ENCODE measurements around the gene PPT2. TPM values are rescaled to one million over a fixed set of nuclear protein-coding genes. Genes with fewer than 3 reads are reported as not detected.

PPT2 gene
- total and polyA plus RNA-seq, 2 of the 13 experiments (the other 11 are each of a cell fraction or from before 2014, with no cell fraction given), result 39.2 to 61.8 TPM

GRCh38 chr6:32127717-32128592 lies 26.0 kb upstream of the PPT2 start, which contains the start of gene ATF6B (continued):
- TF ChIP-seq ZNF740 (CRISPR knock-in tag; IDR thresholded peaks at IDR 0.05), result peak; percentile 94
- TF ChIP-seq TARDBP (CRISPR knock-in tag; IDR thresholded peaks at IDR 0.05), result peak; percentile 80
- no peak for TF ChIP-seq ZNF18 (CRISPR knock-in tag; IDR thresholded peaks at IDR 0.05; ENCODE audit: insufficient replicate concordance)
- TF ChIP-seq ZNF501 (CRISPR knock-in tag; IDR thresholded peaks at IDR 0.05), result peak; percentile 65; the same call in 1 of the 2 replicates
- no peak for TF ChIP-seq KDM1A (CRISPR knock-in tag; IDR thresholded peaks at IDR 0.05)
- 0 out of 2 replicates have a peak, but pooled peaks have one; percentile 38 for TF ChIP-seq KDM3A (CRISPR knock-in tag; IDR thresholded peaks at IDR 0.05; ENCODE audit: low read depth)
- TF ChIP-seq BRCA1 (CRISPR knock-in tag; IDR thresholded peaks at IDR 0.05), result no peak
- no peak; the same call in 1 of the 2 replicates for TF ChIP-seq ZNF275 (CRISPR knock-in tag; IDR thresholded peaks at IDR 0.05; ENCODE audit: borderline replicate concordance)
- TF ChIP-seq BORCS8-MEF2B (CRISPR knock-in tag; IDR thresholded peaks at IDR 0.05), result peak; percentile 76
- TF ChIP-seq FOXA3 (CRISPR knock-in tag; IDR thresholded peaks at IDR 0.05), result 0 out of 2 replicates have a peak, but pooled peaks have one; percentile 16
- TF ChIP-seq ZNF614 (CRISPR knock-in tag; IDR thresholded peaks at IDR 0.05; ENCODE audit: borderline replicate concordance), result peak; percentile 70; the same call in 1 of the 2 replicates
- no peak for TF ChIP-seq ZKSCAN8 (CRISPR knock-in tag; IDR thresholded peaks at IDR 0.05; ENCODE audit: borderline replicate concordance)
- TF ChIP-seq NFE2 (CRISPR knock-in tag; IDR thresholded peaks at IDR 0.05), result no peak
- 0 out of 2 replicates have a peak, but pooled peaks have one; percentile 24 for TF ChIP-seq MXD4 (CRISPR knock-in tag; IDR thresholded peaks at IDR 0.05)
- TF ChIP-seq SIN3A (IDR thresholded peaks at IDR 0.05; ENCODE audit: borderline replicate concordance, low read depth, low read length), result 0 out of 2 replicates have a peak, but pooled peaks have one; percentile 89
- TF ChIP-seq NR2C2 (CRISPR knock-in tag; IDR thresholded peaks at IDR 0.05; ENCODE audit: borderline replicate concordance), result peak; percentile 91
- peak; percentile 88 for TF ChIP-seq SAP130 (CRISPR knock-in tag; IDR thresholded peaks at IDR 0.05; ENCODE audit: low read depth)
- TF ChIP-seq ZNF747 (CRISPR knock-in tag; IDR thresholded peaks at IDR 0.05; ENCODE audit: borderline replicate concordance), result peak; percentile 64; the same call in 1 of the 2 replicates
- TF ChIP-seq ZNF589 (CRISPR knock-in tag; conservative IDR thresholded peaks at IDR 0.05), result no peak
- no peak; the same call in 1 of the 2 replicates for TF ChIP-seq ZXDC (CRISPR knock-in tag; IDR thresholded peaks at IDR 0.05)
- peak; percentile 41; the same call in 1 of the 2 replicates for TF ChIP-seq BCL3 (CRISPR knock-in tag; IDR thresholded peaks at IDR 0.05)
